Heart right ventricle (tissue), 16 donors: Measurements from ENCODE around the gene ITGA2B. TPM values are rescaled to one million over a fixed set of nuclear protein-coding genes. Genes with fewer than 3 reads are reported as not detected.

Experiments
- ATAC-seq, 8 donors: fragments of 200-7000 bp; cut with Tn5 transposase; one replicate each; pipeline ENCODE4 v1.9.1; 2020; ENCODE audit warnings: mild to moderate bottlenecking in 8 of 8, moderate library complexity in 8 of 8, moderate number of reproducible peaks in 1 of 8
- DNase-seq, 2 donors: peaks; one replicate each; pipeline ENCODE4 v3.0.0-alpha.2; 2020
- H3K27ac ChIP-seq, 10 donors: fragments of 200-600 bp; sonication (generic) in 2 of 10; one replicate each; pipeline versions ENCODE4 v1.5.0 to v1.8.0; 2020 to 2022; ENCODE audit warnings: mild to moderate bottlenecking in 3 of 10
- H3K27me3 ChIP-seq, 7 donors: fragments of 200-600 bp; one replicate each; pipeline ENCODE4 v1.8.0; 2021 to 2022; ENCODE audit warnings: mild to moderate bottlenecking in 2 of 7
- H3K36me3 ChIP-seq, 9 donors: fragments of 200-600 bp; sonication (generic) in 1 of 9; one replicate each; pipeline versions ENCODE4 v1.5.0 to v1.8.0; 2020 to 2022; ENCODE audit warnings: mild to moderate bottlenecking in 2 of 9
- H3K4me1 ChIP-seq, 9 donors: fragments of 200-600 bp; sonication (generic) in 1 of 9; one replicate each; pipeline versions ENCODE4 v1.5.0 to v1.8.0; 2020 to 2022; ENCODE audit warnings: mild to moderate bottlenecking in 4 of 9
- H3K4me3 ChIP-seq, 10 donors: fragments of 200-600 bp; sonication (generic) in 2 of 10; one replicate each; pipeline versions ENCODE4 v1.5.0 to v1.8.0; 2020 to 2022; ENCODE audit warnings: mild to moderate bottlenecking in 7 of 10, moderate library complexity in 2 of 10
- H3K9me3 ChIP-seq, 11 donors: fragments of 200-600 bp in 10 of 11; sonication (generic) in 2 of 11; one replicate each; pipeline versions ENCODE4 v1.5.0 to v1.8.0; 2013 to 2022; ENCODE audit warnings: mild to moderate bottlenecking in 2 of 11, control low read depth in 1 of 11, moderate library complexity in 1 of 11
- CTCF ChIP-seq, 9 donors: fragments of 200-600 bp; sonication (generic) in 2 of 9; IDR thresholded peaks; one replicate each; pipeline versions ENCODE4 v1.5.0 to v1.8.0; 2021 to 2022; ENCODE audit warnings: antibody characterized with exemption in 9 of 9, mild to moderate bottlenecking in 5 of 9, moderate library complexity in 1 of 9
- WGBS, 2 donors: extraction: QIAGEN DNeasy Blood & Tissue Kit; methylation state at CpG; one replicate each; pipeline ENCODE4 v1.1.7; 2013; ENCODE audit warnings: inconsistent platforms in 1 of 2; 5-methylcytosine and 5-hydroxymethylcytosine counted together
- intact Hi-C, 10 donors: fragments of 100-400 bp; cut with DNase I; formaldehyde crosslinking; loops; one replicate each; pipeline versions ENCODE4 v1.11.1 to v1.14.2; 2022
- polyA plus RNA-seq, 2 donors: library from polyadenylated mRNA; stranded (reverse); fragments of 200-250 nt; gene quantifications; one replicate each; pipeline ENCODE4 v1.2.3, GENCODE V29; 2013
- total RNA-seq, 10 donors: library from RNA; stranded (reverse); fragmentation: NEBNext Ultra II Directional in 3 of 10; extraction: Animal tissue kit (Norgen Biotek cat#: 25700) in 3 of 10; gene quantifications; one replicate each; pipeline versions ENCODE4 v1.2.1 to v1.2.4, GENCODE V29; 2021 to 2023
- donor health status: Arrhythmogenic right ventricular cardiomyopathy.
- donor health status: ischemic (EF 13 %, LVEDD 7.1; RV severe dilation, severe dysfunction).
- donor health status: healthy with polysubstance abuse.
- donor health status: DM: no; HTN: yes; CAD: no.
- donor health status: DM: no; HTN: no; CAD: no.
- donor health status: ischemic (EF 25% LVEDD 6.9; RV normal size, moderate dysfunction).
- donor health status: ischemic (EF 25% LVEDD 5.7; RV mildly dilated, moderate dysfunction).
- donor health status: healthy.
- donor health status: DM: yes; HTN: yes; CAD: no.
- donor health status: Ischemic cardiomyopathy.
- donor health status: ischemic (EF 35%, LVEDD 5.7; RV mildly dilated, moderate dysfunction).
- donor health status: nonischemic (EF 11% LVEDD 7.7; RV severe dilation, severe dysfunction).
- donor health status: DM: yes; HTN: yes; CAD: no.
- donor health status: PGD.
- donor health status: ischemic (EF 29% LVEDD 5.4; RV normal size, mild dysfunction).
- donor health status: nonischemic (EF 23%, LVEDD 6.1; RV moderate dilation, normal function).

The ITGA2B gene
- total and polyA plus RNA-seq, 12 donors = 0.18 to 1.2 (median 0.62) TPM; not detected in 1

DNA sequence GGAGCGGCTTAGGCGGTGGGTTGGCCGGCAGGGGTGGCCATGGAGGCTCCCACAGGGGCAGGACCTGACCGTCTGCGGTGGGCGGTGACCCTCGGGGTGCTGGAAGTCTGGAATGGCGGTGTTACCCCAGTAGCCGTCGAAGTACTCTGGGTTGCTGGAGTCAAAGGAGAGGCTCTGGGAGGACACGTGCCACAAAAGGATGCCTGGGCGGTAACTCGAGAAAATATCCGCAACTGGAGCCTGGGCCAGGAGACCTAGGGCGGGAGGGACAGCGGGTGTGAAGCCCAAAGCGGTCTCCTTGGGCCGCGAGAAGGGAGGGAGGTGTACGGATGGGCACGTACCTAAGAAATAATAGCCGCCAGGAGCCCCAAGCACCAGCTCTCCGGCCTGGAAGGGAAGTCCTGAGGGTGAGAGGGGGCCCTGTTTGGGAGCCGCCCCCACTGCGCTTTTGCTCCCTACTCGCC lies 4.6 kb downstream of the ITGA2B start:
- WGBS, 2 donors = 1 to 3% methylated on average over 26 of the region's 26 CpGs
- H3K9me3 ChIP-seq = no peaks in the 10 kb centered on the region
- no peak overlapping the region for H3K27ac ChIP-seq
- peaks cover 0 to 20% (median 13%) of the 10 kb centered on the region in 9 donors for H3K4me1 ChIP-seq
- TF ChIP-seq CTCF (IDR thresholded peaks at IDR 0.05) = no peak
- intact Hi-C loops = loop anchor here in 2 of 10 donors (5.0 to 10.0 kb wide), 2 partner anchors 92 to 120 kb away; partner anchors contain the start of gene GPATCH8 (in 1 of the 2)
- ATAC-seq (peak in 6 of 8 donors; percentile 4 to 28 (median 14)), DNase-seq (no peak)
- H3K36me3 ChIP-seq = no peaks in the 10 kb centered on the region
- peak overlapping the region; percentile 19 to 60 (median 52) for H3K4me3 ChIP-seq
- peaks cover 0 to 31% (median 14%) of the 10 kb centered on the region in 7 donors for H3K27me3 ChIP-seq

- intact Hi-C loops = loop anchor here in 1 of 10 donors (10.0 kb wide), 1 partner anchor 120 kb away; the partner anchor contains the start of gene GPATCH8
- peak in 2 of 8 donors; percentile 7 for ATAC-seq
- no peak for TF ChIP-seq CTCF (IDR thresholded peaks at IDR 0.05)
These were observed 5.1 kb downstream of the ITGA2B start for GRCh38 chr17:44384281-44384822.

GRCh38 chr17:44383861-44384260 lies 5.6 kb downstream of the ITGA2B start:
- Histone ChIP-seq H3K4me3 (no peak overlapping the region), H3K27ac (no peak overlapping the region), H3K4me1 (peaks cover 0 to 20% (median 13%) of the 10 kb centered on the region in 9 donors), H3K36me3 (no peaks in the 10 kb centered on the region), H3K9me3 (no peaks in the 10 kb centered on the region), H3K27me3 (peaks cover 0 to 31% (median 14%) of the 10 kb centered on the region in 7 donors)
- DNase-seq (no peak), ATAC-seq (no peak)
- intact Hi-C loops = loop anchor here in 1 of 10 donors (10.0 kb wide), 1 partner anchor 121 kb away; the partner anchor contains the start of gene GPATCH8
- 60 to 62% methylated on average over 16 of the region's 16 CpGs for WGBS, 2 donors
- no peak for TF ChIP-seq CTCF (IDR thresholded peaks at IDR 0.05)

More at GRCh38 chr17:44384281-44384822, 5.1 kb downstream of the ITGA2B start:
- DNase-seq = no peak
- Histone ChIP-seq H3K4me3 (peak overlapping the region in 7 of 10 donors; percentile 51 to 60 (median 54)), H3K9me3 (no peaks in the 10 kb centered on the region), H3K27me3 (peaks cover 0 to 31% (median 14%) of the 10 kb centered on the region in 7 donors), H3K4me1 (peaks cover 0 to 20% (median 13%) of the 10 kb centered on the region in 9 donors), H3K36me3 (no peaks in the 10 kb centered on the region), H3K27ac (no peak overlapping the region)
- 13 to 14% methylated on average over 29 of the region's 29 CpGs for WGBS, 2 donors

DNA sequence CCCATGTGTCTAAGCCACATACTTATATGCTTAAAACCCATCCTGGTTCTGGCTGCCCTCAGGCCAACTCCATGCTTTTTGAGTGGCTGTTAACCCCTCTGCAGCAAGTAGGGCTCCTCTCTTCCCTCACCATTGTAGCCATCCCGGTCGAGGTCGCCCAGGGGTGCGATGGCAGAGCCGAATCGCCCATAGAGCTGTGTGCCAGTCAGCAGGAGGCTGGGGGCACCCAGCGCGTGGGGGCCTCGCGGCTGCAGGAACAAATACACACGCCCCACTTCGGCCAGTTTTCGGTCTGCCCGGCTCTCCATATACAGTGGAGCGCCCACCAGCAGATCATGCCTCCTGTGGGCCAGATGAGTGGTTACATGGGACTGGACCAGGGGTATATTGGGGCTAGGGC lies 6.1 kb downstream of the ITGA2B start:
- intact Hi-C loops = loop anchor here in 1 of 10 donors (10.0 kb wide), 1 partner anchor 121 kb away; the partner anchor contains the start of gene GPATCH8
- WGBS, 2 donors = 92 to 93% methylated on average over 15 of the region's 15 CpGs
- H3K27ac ChIP-seq = no peak overlapping the region

More for the DNA sequence above, 6.1 kb downstream of the ITGA2B start:
- Histone ChIP-seq H3K9me3 (no peaks in the 10 kb centered on the region), H3K4me1 (peaks cover 0 to 20% (median 13%) of the 10 kb centered on the region in 9 donors), H3K36me3 (no peaks in the 10 kb centered on the region), H3K4me3 (no peak overlapping the region), H3K27me3 (peaks cover 0 to 31% (median 14%) of the 10 kb centered on the region in 7 donors)
- DNase-seq (no peak), ATAC-seq (no peak)
- no peak for TF ChIP-seq CTCF (IDR thresholded peaks at IDR 0.05)
